Right kidney (tissue), 1 donor: ENCODE results near the gene SDC3.
A peak's percentile ranks its signal among the peaks of the same experiment; 100 is the strongest.

ENCODE experiments used
- DNase-seq: peaks from one replicate; pipeline ENCODE4 v3.0.0-alpha.2; 2016

The SDC3 gene

GRCh38 chr1:30929135-30929889 lies 20.8 kb upstream of the SDC3 start:
- DNase-seq: no peak

GRCh38 chr1:30928789-30929134 lies 20.2 kb upstream of the SDC3 start:
- no peak for DNase-seq

GRCh38 chr1:30928171-30928570 lies 19.6 kb upstream of the SDC3 start:
- no peak for DNase-seq

GRCh38 chr1:30927448-30927847 lies 18.9 kb upstream of the SDC3 start:
- DNase-seq: no peak

- no peak for DNase-seq
Measured at GRCh38 chr1:30923597-30923996, 15.0 kb upstream of the SDC3 start.

GRCh38 chr1:30920827-30921226 lies 12.3 kb upstream of the SDC3 start:
- no peak for DNase-seq

- no peak for DNase-seq
Measured at GRCh38 chr1:30919025-30919881, 10.7 kb upstream of the SDC3 start.

GRCh38 chr1:30916296-30916695 lies 7.7 kb upstream of the SDC3 start:
- DNase-seq: no peak

GRCh38 chr1:30915491-30916230 lies 7.1 kb upstream of the SDC3 start:
- no peak for DNase-seq

GRCh38 chr1:30914931-30915330 lies 6.4 kb upstream of the SDC3 start:
- no peak for DNase-seq

GRCh38 chr1:30914587-30914922 lies 6.0 kb upstream of the SDC3 start:
- DNase-seq: no peak

GRCh38 chr1:30912913-30913652 lies 4.5 kb upstream of the SDC3 start:
- DNase-seq: no peak

GRCh38 chr1:30912224-30912623 lies 3.7 kb upstream of the SDC3 start:
- no peak for DNase-seq

GRCh38 chr1:30911059-30911954 lies 2.7 kb upstream of the SDC3 start:
- DNase-seq: peak; percentile 68

- DNase-seq: no peak
Measured at GRCh38 chr1:30909365-30910068, 959 bp upstream of the SDC3 start.

GRCh38 chr1:30908316-30908695 lies 252 bp downstream of the SDC3 start:
- no peak for DNase-seq

- peak; percentile 60 for DNase-seq
Measured at GRCh38 chr1:30907481-30908315, 860 bp downstream of the SDC3 start.

- no peak for DNase-seq
Measured at GRCh38 chr1:30906631-30907441, 1.7 kb downstream of the SDC3 start.
